ENCODE results near the gene KPNA6. TPM values are rescaled to one million over a fixed set of nuclear protein-coding genes. Genes with fewer than 3 reads are reported as not detected.

KPNA6 gene
- total and polyA plus RNA-seq, 2 of the 13 experiments (the other 11 are each of a cell fraction or from before 2014, with no cell fraction given), result 22.0 to 47.5 TPM

DNA sequence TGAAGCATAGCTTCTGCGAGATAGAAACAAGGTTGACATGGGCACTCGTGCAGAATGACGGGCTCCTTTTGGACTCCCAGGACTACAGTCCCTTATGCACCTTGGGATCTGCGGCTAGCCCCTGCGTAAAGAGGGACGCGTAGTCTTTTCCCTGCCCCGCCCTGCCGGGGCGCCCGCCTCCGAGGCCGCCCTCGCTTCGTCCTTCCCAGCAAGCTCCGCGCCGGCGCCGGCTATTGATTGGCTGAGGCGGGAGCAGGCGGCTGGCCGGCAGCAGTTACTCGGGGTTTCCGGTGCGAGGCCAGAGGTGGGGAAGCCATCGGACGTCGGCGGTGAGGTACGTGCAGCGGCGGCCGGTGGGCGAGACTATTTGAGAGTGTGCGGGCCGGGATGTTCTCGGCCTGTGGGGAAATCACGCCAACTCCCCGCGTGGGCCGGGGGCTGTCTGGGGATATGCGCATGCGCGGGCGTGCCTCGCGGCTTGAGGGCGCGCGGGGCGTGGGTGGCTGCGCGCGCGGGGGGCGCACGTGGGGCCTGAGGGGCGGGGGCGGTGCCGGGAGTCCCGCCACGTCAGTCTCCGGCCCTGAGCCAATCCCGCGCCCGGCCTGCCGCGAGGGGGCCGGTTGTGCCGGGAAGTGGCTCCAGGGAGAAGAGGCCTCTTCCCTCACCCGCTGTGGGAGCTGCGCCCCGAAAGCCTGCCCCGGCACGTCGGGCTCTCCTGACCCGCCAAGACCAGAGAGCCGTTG, 71.8 kb downstream of the KPNA6 start, which contains the start of gene TXLNA (continued):
- TF ChIP-seq, protein P1, sequence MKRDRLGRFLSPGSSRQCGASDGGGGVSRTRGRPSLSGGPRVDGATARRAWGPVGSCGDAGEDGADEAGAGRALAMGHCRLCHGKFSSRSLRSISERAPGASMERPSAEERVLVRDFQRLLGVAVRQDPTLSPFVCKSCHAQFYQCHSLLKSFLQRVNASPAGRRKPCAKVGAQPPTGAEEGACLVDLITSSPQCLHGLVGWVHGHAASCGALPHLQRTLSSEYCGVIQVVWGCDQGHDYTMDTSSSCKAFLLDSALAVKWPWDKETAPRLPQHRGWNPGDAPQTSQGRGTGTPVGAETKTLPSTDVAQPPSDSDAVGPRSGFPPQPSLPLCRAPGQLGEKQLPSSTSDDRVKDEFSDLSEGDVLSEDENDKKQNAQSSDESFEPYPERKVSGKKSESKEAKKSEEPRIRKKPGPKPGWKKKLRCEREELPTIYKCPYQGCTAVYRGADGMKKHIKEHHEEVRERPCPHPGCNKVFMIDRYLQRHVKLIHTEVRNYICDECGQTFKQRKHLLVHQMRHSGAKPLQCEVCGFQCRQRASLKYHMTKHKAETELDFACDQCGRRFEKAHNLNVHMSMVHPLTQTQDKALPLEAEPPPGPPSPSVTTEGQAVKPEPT (CRISPR knock-in tag; IDR thresholded peaks at IDR 0.05; ENCODE audit: low read depth), result no peak
- TF ChIP-seq ZFP62 (CRISPR knock-in tag; IDR thresholded peaks at IDR 0.05) (no peak), CBX5 (CRISPR knock-in tag; IDR thresholded peaks at IDR 0.05; ENCODE audit: borderline replicate concordance) (no peak), SSRP1 (CRISPR knock-in tag; IDR thresholded peaks at IDR 0.05) (no peak), ZNF562 (CRISPR knock-in tag; IDR thresholded peaks at IDR 0.05; ENCODE audit: borderline replicate concordance) (peak; percentile 64; the same call in 1 of the 2 replicates), TEAD3 (CRISPR knock-in tag; optimal IDR thresholded peaks at IDR 0.05; ENCODE audit: borderline replicate concordance) (no peak), JARID2 (CRISPR knock-in tag; IDR thresholded peaks at IDR 0.05; ENCODE audit: insufficient replicate concordance) (peak; percentile 37), EZH2 (conservative IDR thresholded peaks at IDR 0.05; ENCODE audit: low read depth, low read length) (no peak), ZSCAN5A (CRISPR knock-in tag; IDR thresholded peaks at IDR 0.05; ENCODE audit: borderline replicate concordance) (0 out of 2 replicates have a peak, but pooled peaks have one; percentile 16), ZNF275 (CRISPR knock-in tag; IDR thresholded peaks at IDR 0.05; ENCODE audit: borderline replicate concordance) (no peak), ZNF136 (CRISPR knock-in tag; IDR thresholded peaks at IDR 0.05; ENCODE audit: low read depth) (no peak), ZFP91 (CRISPR knock-in tag; IDR thresholded peaks at IDR 0.05; ENCODE audit: borderline replicate concordance) (peak; percentile 80), SIX1 (CRISPR knock-in tag; IDR thresholded peaks at IDR 0.05; ENCODE audit: borderline replicate concordance) (no peak; the same call in 1 of the 2 replicates), ELF1 (CRISPR knock-in tag; IDR thresholded peaks at IDR 0.05) (peak; percentile 76; the same call in 1 of the 2 replicates), ZNF503 (CRISPR knock-in tag; IDR thresholded peaks at IDR 0.05) (peak; percentile 41; the same call in 1 of the 2 replicates), ZNF547 (CRISPR knock-in tag; IDR thresholded peaks at IDR 0.05) (peak; percentile 91), NKX3-1 (CRISPR knock-in tag; IDR thresholded peaks at IDR 0.05) (no peak; the same call in 1 of the 2 replicates)
- TF ChIP-seq, protein P2, sequence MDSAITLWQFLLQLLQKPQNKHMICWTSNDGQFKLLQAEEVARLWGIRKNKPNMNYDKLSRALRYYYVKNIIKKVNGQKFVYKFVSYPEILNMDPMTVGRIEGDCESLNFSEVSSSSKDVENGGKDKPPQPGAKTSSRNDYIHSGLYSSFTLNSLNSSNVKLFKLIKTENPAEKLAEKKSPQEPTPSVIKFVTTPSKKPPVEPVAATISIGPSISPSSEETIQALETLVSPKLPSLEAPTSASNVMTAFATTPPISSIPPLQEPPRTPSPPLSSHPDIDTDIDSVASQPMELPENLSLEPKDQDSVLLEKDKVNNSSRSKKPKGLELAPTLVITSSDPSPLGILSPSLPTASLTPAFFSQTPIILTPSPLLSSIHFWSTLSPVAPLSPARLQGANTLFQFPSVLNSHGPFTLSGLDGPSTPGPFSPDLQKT (CRISPR knock-in tag; IDR thresholded peaks at IDR 0.05; ENCODE audit: borderline replicate concordance), result no peak; the same call in 1 of the 2 replicates
